Brain pericyte (primary cell): ENCODE measurements around the gene ZNF892.
"Not testable (repeated sequence)": the region's sequence is repeated elsewhere in the genome, so short reads cannot be mapped to it uniquely, and the experiment has no call there.

Experiments used
- DNase-seq: peaks from one replicate; pipeline ENCODE4 v3.0.0-alpha.2; 2012; ENCODE audit warnings: low read depth, low spot score

The ZNF892 gene

DNA sequence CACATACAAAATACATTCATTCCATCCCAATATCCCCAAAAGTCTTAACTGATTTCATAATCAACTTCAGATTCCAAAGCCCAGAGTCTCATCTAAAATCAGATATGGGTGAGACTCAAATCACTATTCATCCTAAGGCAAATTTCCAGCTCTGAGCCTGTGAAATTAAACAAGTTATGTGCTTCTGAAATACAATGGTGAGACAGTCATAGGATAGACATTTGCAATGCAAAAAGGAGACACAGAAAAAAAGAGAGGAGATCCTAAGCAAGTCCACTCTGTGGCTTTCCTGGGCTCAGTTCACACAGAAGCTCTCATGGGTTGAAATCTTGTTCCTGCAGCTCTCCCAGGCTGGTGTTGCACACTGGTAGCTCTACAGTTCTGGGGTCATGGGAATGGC, 18.3 kb downstream of the ZNF892 start:
- no peak for DNase-seq

DNA sequence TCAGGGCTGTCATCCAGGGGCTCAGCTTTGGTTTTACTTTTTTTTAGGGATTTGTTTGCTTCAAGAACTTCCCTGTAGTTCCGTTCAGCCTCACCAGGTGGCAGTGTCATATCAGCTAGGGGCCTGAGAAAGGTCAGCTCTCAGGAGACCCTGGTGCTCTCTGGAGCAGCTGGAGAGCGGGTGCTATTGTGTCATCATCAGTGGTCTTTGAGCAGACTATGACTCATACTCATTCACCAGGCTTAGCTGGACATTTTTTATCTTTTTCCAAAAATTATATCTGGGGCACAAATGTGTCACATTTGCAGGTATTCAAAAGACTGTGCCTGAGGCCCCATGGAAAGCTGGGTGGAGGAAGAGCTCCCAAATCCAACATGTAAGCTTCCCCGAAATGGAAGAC, 24.4 kb downstream of the ZNF892 start:
- no peak for DNase-seq

DNA sequence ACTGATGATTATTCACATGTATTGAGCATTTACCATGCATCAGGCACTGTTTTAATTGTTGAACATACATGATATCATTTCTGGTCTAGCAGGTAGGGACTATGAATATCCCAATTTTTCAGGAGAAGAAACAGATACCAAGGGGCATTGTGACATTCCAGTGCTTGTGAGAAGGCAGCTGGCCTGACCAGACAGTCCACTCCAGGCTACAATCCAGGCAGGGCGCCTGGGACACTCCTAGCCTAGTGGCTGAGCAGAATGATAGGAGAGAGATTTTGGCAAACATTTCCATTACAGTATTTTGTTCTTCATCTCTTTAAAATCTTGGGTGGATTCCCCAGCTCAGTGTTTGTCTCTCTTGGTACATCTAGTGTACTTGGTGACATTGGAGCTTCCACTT, 24.9 kb downstream of the ZNF892 start:
- DNase-seq, result no peak

DNA sequence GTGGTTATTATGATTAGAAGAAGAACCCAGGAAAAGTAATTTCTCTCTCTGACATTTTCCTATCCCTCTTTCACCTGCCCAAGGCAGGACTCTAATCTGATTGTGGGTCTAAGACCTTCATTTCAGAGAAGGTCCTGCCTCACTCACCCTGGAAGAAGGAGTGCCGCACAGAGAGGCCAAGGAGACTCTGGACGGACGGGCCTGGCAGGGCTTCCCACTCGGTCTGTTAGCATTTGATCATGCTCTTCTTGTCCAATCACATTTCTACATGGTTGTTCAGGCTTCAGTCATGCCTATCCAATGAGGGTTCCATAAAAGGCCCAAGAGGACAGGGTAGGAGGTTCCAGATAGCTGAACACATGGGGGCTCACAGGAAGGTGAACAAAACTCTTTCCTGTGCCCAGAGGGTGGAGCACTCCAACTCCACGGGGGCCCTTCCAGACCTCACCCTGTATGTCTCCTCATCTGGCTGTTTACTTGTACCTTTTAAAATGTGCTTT, 27.0 kb downstream of the ZNF892 start:
- DNase-seq, result no peak

DNA sequence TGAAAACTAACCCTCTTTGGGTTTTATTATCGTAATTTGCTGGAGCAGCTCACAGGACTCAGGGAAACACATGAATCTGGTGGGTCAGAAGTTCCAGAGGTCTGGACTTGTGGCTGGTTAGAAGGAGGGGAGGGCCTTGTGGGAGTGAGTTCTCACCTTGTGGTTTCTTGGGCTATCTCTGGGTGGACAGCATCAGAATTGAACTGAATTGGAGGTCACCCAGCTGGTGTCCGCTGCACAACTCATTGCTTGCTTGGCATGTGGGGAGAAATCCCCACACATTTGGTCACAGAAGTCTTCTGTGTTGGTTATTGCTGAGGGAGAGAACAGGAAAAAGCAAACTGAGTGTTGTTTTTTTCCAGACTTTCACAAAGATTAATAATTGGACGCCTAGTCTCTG, 27.5 kb downstream of the ZNF892 start:
- no peak for DNase-seq

DNA sequence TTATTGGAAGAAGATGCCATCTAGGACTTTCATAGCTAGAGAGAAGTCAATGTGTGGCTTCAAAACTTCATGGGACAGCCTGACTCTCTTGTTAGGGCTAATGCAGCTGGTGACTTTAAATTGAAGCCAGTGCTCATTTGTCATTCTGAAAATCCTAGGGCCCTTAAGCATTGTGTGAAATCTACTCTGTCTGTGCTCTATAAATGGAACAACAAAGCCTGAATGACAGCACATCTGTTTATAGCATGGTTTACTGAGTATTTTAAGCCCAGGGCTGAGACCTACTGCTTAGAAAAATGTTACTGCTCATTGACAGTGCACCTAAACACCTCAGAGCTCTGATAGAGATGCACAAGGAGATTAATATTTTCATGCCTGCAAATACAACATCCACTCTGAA, 30.8 kb downstream of the ZNF892 start:
- DNase-seq, result no peak

DNA sequence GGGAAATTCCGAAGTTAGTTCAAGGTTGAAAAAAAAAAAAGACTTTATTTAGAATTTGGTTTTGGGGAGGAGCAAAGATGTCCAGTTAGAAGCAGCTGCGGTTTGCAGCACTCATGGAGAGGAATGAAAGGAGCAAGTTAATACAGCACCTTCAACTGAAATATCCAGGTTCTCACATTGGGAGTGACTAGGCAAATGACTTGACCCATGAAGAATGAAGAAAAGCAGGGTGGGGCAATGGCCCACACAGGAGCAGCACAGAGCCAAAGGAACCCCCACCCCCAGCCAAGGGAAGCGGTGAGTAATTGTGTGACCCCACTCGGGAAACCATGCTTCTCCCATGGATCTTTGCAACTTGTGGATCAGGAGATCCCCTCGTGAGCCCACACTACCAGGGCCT, 32.8 kb downstream of the ZNF892 start:
- DNase-seq, result no peak

DNA sequence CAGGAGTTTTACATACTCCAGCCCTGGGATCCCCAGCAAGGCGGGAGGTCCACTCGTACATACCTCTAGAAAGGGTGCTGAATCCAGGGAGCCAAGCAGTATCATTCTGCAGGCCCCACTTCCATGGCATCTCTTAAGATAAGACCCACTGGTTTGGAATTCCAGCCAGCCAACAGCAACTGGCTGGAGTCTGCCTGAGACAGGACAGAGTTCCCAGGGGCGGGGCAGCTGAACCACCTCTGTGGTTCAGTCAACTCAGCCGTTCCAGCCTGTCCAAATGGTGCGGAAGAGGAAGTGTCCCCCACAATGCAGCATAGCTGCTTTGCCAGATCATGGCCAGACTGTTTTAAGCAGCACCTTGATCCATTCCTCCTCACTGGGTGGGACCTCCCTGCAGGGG, 33.2 kb downstream of the ZNF892 start:
- DNase-seq, result no peak

DNA sequence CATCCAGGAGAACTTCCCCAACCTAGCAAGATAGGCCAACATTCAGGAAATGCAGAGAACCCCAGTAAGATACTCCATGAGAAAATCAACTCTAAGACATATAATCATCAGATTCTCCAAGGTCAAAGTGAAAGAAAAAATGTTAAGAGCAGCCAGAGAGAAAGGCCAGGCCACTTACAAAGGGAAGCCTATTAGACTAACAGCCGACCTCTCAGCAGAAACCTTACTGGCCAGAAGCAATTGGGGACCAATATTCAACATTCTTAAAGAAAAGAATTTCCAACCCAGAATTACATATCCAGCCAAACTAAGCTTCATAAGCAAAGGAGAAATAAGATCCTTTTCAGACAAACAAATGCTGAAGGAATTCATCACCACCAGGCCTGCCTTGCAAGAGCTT, 34.8 kb downstream of the ZNF892 start:
- DNase-seq, result not testable (repeated sequence)
